Stimulated activated CD8-positive, alpha-beta memory T cell treated with anti-CD3 and anti-CD28 coated beads, Interleukin-15, amount 100 ng/mL, for 48 hours (primary cell): ENCODE results near the gene SERPINA1.

Source experiments
- DNase-seq, 2 donors: peaks; one replicate each; pipeline ENCODE4 v3.0.0-alpha.2; 2020; ENCODE audit warnings: low read depth in 2 of 2

Gene SERPINA1

DNA sequence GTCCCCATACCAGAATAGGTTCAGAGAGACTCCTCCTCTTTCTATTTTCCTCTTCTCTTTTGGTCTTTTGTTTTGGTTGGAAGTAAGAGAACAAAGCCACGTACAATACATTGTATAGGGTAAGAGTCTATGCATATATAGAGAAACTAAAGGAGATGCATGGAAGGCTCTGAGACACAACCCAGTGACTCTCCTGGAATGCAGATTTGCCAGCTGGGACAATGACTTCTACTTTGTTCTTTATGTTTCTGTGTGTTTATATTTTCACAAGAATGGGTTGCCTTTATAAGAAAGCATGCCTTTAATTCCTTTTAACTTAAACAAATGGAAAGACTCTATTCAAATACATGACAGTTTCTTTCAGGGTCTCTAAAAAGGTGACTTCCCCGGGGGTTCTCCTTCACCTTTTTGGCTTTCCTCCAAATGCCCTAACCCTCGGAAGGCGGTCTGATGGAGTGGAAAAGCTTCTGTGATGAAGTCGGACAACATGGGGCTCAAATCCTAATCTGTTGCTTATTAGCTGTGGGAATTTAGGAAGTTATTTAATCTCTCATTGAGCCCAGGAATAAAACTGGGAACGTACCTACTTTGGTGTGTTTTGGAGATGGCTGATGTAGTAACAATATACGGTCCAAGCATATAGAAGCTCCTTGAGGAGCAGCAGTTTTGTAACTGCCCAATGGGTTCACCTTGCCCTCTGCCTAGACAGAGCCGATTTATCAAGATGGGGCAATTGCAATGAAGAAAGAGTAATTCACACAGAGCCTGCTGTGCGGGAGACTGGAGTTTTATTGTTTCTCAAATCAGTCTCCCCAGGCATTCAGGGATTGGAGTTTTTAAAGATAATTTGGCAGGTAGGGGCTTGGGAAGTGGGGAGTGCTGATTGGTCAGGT lies 9.1 kb upstream of the SERPINA1 start:
- no peak for DNase-seq

DNA sequence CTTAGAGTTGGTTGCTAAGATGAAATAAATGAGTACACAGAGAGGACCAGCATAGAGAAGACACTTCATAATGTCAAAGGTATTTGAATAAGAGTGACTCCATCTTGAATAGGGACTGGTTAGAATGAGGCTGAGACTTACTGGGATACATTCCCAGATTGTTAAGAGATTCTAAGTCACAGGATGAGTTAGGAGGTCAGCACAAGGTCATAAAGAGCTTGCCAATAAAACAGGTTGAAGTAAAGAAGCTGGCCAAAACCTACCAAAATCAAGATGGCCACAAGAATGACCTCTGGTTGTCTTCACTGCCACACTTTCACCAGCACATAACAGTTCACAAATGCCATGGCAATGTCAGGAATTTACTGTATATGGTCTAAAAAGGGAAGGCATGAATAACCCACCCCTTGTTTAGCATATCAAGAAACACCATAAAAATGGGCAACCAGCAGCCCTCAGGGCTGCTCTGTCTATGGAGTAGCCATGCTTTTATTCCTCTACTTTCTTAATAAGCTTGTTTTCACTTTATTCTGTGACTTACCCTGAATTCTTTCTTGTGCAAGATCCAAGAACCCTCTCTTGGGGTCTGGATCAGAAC lies 8.3 kb upstream of the SERPINA1 start:
- DNase-seq = no peak

DNA sequence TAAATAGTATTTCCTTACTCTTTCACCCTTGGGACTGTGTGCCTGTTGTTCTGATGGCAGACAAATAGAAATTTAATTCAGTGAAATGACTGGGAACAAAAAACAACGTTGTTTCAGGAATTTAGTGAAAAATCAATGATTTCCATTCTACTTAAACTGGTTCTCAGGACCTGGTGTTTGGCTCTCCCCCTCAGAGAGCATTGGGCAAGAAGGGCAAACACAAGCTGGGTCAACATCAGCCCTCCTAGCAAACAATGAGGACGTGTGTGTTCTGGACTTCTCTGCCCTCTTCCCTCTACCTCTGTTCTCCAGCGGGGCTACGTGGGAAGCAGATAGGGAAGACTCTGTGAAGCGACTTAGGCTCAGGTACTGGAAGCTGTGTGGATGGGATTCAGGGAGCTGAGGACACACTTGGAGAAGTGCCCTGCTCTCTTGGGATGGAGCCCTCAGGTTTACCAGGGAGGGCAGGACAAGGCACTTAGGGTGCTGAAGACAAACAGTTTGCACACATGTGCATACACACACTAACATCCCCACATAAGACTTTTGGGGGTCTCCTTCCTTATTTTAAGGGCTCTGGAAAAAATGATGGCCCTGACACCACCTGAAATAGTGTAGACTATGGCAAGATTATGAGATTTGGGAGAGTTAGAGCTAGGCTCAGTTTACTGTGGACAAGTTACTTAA lies 7.6 kb upstream of the SERPINA1 start:
- no peak for DNase-seq

GRCh38 chr14:94395282-94395887 lies 7.0 kb upstream of the SERPINA1 start:
- DNase-seq = no peak

GRCh38 chr14:94394581-94395207 lies 6.3 kb upstream of the SERPINA1 start:
- peak in 1 of 2 donors; percentile 42 for DNase-seq

DNA sequence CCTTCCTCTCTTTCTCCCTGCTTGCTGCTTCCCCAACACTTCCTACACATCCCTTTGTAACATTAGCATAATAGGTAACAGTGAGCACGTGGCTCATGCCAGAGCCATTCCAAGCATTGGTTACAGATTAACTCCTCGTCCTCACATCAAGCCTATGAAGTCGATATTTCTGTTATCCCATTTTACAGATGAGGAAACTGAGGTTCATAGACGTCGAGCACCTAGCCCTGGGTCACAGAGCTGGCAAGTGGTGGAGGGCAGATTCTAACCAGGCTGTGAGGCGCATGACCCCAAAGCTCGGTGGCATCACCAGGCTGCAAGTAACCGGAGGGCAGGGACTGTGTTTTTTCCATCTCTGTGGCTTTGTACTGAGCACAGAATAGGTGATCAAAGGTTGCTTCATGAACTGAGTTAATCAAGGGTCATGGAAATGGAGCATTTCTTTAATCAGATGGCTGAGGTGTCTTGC lies 5.7 kb upstream of the SERPINA1 start:
- DNase-seq = peak in 1 of 2 donors; percentile 38

- DNase-seq = no peak
Measured at GRCh38 chr14:94393474-94393873, 5.1 kb upstream of the SERPINA1 start.

- no peak for DNase-seq
Measured at GRCh38 chr14:94392510-94392935, 4.1 kb upstream of the SERPINA1 start.

DNA sequence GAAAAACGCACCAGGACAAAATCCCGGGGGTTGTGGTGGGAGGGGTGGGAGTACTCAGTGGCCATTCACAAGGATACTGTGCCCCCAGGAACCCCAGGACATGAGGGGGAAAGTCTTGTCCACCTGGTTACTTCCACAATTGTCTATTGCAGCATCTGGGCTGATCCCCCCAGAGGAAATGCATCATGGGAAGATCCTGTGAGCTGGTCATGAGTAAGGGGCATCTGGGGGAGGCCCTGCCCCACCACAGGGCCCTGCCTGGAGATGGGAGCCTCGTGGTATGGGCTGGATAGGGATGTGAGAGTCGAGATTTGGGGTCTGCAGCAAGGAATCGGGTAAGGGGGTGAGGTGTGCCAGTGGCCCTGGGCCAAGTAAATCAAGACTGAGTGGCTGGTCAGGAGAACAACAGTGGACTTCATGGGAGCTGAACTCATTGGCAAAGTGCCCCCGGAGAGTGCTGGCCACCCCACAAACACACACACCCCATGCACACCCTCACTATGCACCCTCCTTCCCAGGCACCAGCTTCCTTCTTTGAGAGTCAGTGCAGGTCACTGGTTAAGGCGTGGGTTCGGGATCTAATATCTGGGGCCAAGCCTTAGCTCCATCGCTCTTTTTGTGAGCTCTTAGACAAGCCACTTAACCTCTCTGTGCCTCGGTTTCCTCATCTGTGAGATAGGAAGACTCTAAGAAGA lies 3.0 kb upstream of the SERPINA1 start:
- no peak for DNase-seq

DNA sequence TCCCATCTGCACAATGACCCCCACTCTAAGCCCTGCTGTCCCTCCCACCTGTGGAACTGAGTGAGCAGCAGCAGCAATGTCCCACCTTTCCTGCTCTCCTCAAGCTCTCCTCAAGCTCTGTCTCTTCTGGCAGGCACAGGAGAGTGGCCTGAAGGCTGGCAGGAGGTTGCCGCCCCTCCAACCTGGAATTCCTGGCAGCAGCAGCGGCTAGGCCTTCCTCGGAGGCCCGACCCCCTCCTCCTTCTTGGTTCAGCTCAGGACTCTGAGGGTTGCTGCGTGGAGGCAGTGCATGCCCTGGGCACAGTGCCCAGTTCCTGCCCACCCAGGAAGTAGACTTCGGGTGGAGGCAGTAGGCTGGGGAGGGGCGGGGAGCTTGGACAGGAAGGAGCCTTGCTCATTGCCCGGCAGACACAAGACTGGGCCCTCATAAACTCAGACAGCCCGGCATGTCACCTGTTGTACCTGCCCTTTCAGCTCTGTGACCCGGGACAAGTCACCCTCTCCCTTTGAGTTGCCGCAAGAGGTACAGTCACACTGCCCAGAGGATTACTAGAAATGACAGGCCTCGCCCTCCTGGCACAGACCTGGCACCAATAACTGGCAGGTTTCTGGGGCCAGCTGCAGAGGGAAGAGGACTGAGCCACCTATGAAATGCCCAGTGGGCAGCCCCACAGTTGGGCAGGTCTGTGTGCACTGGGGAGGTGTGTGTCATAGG lies 2.1 kb upstream of the SERPINA1 start:
- DNase-seq = no peak

DNA sequence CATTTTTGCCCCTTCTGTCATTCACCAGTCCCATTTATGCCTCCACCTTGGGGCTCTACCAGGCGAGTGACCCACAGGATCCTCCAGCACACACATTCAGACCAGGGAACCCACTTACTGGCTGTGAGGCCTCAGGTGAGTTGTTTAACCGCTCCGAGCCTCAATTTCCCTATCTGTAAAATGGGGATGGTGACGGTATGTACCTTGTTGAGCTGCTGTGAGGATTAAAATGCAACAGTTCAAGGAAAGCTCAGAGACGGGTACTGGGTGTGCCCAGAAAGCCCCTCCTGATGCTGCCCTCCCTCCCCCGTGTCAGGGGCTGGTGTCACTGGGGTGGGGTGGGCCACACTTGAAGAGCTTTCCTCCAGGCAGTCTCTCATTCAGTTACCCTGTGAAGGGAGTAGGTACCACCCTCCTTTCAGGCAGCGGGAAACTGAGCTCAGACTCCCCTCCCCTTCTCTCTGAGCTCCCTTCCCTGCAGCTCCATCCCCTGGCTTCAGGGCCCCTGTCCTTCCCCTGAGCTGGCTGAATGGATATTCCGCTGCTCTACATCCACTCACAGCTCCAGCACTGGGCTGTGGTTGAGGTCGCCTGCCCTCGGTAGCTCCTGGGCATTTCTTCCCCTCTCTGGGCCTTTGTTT lies 1.4 kb upstream of the SERPINA1 start:
- no peak for DNase-seq

DNA sequence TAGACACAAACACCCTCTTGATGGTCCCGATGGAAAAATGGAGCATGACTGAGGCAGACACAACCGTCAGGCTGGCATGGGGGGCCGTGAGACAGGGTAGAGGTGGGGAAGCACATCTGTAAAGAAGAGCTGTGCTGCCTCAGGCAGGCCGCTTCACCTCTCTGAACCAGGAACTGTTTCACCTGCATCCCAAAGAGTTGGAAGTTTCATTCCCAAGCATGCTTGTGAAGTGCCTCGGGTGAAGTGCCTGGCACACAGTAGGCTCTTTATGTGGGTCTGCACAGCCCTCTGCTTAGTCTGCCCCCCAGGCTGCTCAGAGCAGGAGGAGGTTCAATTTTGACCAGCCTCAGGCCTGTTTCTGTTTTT lies 685 bp upstream of the SERPINA1 start:
- no peak for DNase-seq

DNA sequence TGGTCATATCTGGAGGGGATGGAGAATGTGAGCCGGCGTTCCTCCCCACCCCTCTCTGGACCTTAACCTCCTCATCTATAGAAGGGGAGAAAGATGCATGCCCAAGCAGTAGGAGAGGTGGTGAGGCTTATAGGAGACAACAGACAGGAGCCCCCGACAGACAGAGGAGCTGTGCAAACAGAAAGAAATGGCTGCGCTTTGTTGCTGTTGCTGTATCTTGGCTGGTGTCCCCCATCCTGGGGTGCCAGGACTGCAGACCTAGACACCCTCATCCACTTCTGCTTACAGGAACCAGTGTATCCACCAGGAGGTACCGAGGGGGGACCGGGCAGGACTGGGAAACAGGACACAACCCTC lies 397 bp downstream of the SERPINA1 start:
- DNase-seq = no peak

- DNase-seq = no peak
Measured at GRCh38 chr14:94387051-94388026, 1.1 kb downstream of the SERPINA1 start.

- DNase-seq = no peak
Measured at GRCh38 chr14:94386085-94387031, 2.0 kb downstream of the SERPINA1 start.

GRCh38 chr14:94385553-94386057 lies 2.8 kb downstream of the SERPINA1 start:
- DNase-seq = no peak

- DNase-seq = no peak
Measured at GRCh38 chr14:94384342-94384741, 4.1 kb downstream of the SERPINA1 start.
